Right atrium auricular region (tissue), 2 donors: ENCODE measurements around the gene DISC1. TPM values are rescaled to one million over a fixed set of nuclear protein-coding genes. Genes with fewer than 3 reads are reported as not detected.
"Not testable (repeated sequence)": the region's sequence is repeated elsewhere in the genome, so short reads cannot be mapped to it uniquely, and the experiment has no call there.

Experiments
- DNase-seq: peaks from one replicate; pipeline ENCODE4 v3.0.0-alpha.2; 2019; ENCODE audit warnings: low spot score
- H3K27ac ChIP-seq, 2 donors: fragments of 200-600 bp; sonication (generic); 1 replicate in 1 of 2; 2 replicates in 1 of 2; pipeline ENCODE4 v1.5.1; 2016 to 2019
- H3K27me3 ChIP-seq, 2 donors: fragments of 200-600 bp; sonication (generic); one replicate each; pipeline versions ENCODE4 v1.5.1 to v1.6.0; 2017 to 2019
- H3K36me3 ChIP-seq: fragments of 200-600 bp; sonication (generic); one replicate; pipeline ENCODE4 v1.5.1; 2016
- H3K4me1 ChIP-seq, 2 donors: fragments of 200-600 bp; sonication (generic); one replicate each; pipeline versions ENCODE4 v1.5.1 to v1.6.0; 2017 to 2019
- H3K4me3 ChIP-seq, 2 donors: fragments of 200-600 bp; sonication (generic); 1 replicate in 1 of 2; 2 replicates in 1 of 2; pipeline ENCODE4 v1.5.1; 2017 to 2019; ENCODE audit warnings: mild to moderate bottlenecking in 1 of 2, moderate library complexity in 1 of 2
- H3K9me3 ChIP-seq, 2 donors: fragments of 200-600 bp; sonication (generic); one replicate each; pipeline ENCODE4 v1.5.1; 2019
- CTCF ChIP-seq, 2 donors: fragments of 200-600 bp; sonication (generic); IDR thresholded peaks; one replicate each; pipeline ENCODE4 v1.5.1; 2019; ENCODE audit warnings: antibody characterized with exemption in 2 of 2
- total RNA-seq, 2 donors: library from RNA; depleted of rRNA; stranded (reverse); fragments of >200 nt; gene quantifications; one replicate each; pipeline ENCODE4 v1.1.0, GENCODE V29; 2016

The DISC1 gene
- total RNA-seq, 2 donors from 2014 or later: 1.8 to 5.3 TPM

GRCh38 chr1:231893400-231894102 is 267.0 kb downstream of the DISC1 start:
- no peak for DNase-seq
- Histone ChIP-seq H3K36me3 (no peaks in the 10 kb centered on the region), H3K4me3 (no peak overlapping the region), H3K27ac (no peak overlapping the region), H3K9me3 (peaks cover 0 to 9% of the 10 kb centered on the region in 2 donors), H3K27me3 (no peaks in the 10 kb centered on the region), H3K4me1 (peaks cover 0 to 5% of the 10 kb centered on the region in 2 donors)
- no peak for TF ChIP-seq CTCF (IDR thresholded peaks at IDR 0.05)

- Histone ChIP-seq H3K9me3 (peaks cover 0 to 9% of the 10 kb centered on the region in 2 donors), H3K4me3 (no peak overlapping the region), H3K27me3 (no peaks in the 10 kb centered on the region)
These were observed 270.2 kb downstream of the DISC1 start for GRCh38 chr1:231896806-231897205.

GRCh38 chr1:231899046-231899445 is 272.5 kb downstream of the DISC1 start:
- Histone ChIP-seq H3K4me3 (no peak overlapping the region), H3K27ac (no peak overlapping the region), H3K4me1 (peaks cover 0 to 5% of the 10 kb centered on the region in 2 donors), H3K27me3 (no peaks in the 10 kb centered on the region), H3K9me3 (peaks cover 0 to 2% of the 10 kb centered on the region in 2 donors), H3K36me3 (no peaks in the 10 kb centered on the region)
- no peak for DNase-seq
- TF ChIP-seq CTCF (IDR thresholded peaks at IDR 0.05): no peak

More at GRCh38 chr1:231896806-231897205, 270.2 kb downstream of the DISC1 start:
- TF ChIP-seq CTCF (IDR thresholded peaks at IDR 0.05): no peak
- no peak for DNase-seq
- H3K27ac ChIP-seq: no peak overlapping the region
- H3K36me3 ChIP-seq: no peaks in the 10 kb centered on the region
- H3K4me1 ChIP-seq: peaks cover 0 to 5% of the 10 kb centered on the region in 2 donors

- no peak for TF ChIP-seq CTCF (IDR thresholded peaks at IDR 0.05)
- Histone ChIP-seq H3K27ac (no peak overlapping the region), H3K4me1 (peaks cover 0 to 5% of the 10 kb centered on the region in 2 donors), H3K9me3 (peaks cover 0 to 10% of the 10 kb centered on the region in 2 donors), H3K4me3 (no peak overlapping the region), H3K27me3 (no peaks in the 10 kb centered on the region), H3K36me3 (no peaks in the 10 kb centered on the region)
- DNase-seq: no peak
These were observed 273.3 kb downstream of the DISC1 start for GRCh38 chr1:231899713-231900435.

GRCh38 chr1:231903586-231904081 is 277.0 kb downstream of the DISC1 start:
- TF ChIP-seq CTCF (IDR thresholded peaks at IDR 0.05): no peak
- Histone ChIP-seq H3K9me3 (peaks cover 0 to 10% of the 10 kb centered on the region in 2 donors), H3K4me3 (no peak overlapping the region), H3K27ac (no peak overlapping the region), H3K4me1 (no peaks in the 10 kb centered on the region), H3K27me3 (no peaks in the 10 kb centered on the region), H3K36me3 (no peaks in the 10 kb centered on the region)
- no peak for DNase-seq

- H3K36me3 ChIP-seq, H3K27ac ChIP-seq, H3K4me3 ChIP-seq, H3K9me3 ChIP-seq, H3K27me3 ChIP-seq, H3K4me1 ChIP-seq, DNase-seq: not testable (repeated sequence)
These were observed 280.7 kb downstream of the DISC1 start for GRCh38 chr1:231907310-231907709.
